Measurements from ENCODE around the gene SPTY2D1. TPM values are rescaled to one million over a fixed set of nuclear protein-coding genes. Genes with fewer than 3 reads are reported as not detected.
"Not testable (repeated sequence)": the region's sequence is repeated elsewhere in the genome, so short reads cannot be mapped to it uniquely, and the experiment has no call there.

The SPTY2D1 gene
- total RNA-seq, 1 experiment from 2014 or later = 23.7 TPM

DNA sequence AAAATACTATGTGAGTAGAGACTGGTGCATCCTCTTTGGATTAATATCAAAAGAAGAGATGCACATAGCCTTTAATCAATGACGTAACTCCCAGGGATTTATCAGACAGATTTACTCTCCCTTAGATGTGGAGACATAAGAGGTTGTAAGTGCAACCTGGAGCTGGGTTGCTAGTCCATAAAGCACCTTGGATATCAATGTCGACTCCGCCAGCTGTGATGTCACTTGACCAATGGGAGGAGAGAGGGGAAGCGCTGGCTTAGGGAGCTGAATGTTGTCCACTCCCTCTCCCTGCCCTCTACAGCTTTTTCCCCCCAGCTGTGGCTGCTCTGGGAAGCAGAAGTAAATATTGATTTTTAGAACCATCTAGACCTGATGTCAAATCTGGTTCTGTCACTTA, 35.6 kb upstream of the SPTY2D1 start:
- Histone ChIP-seq H3F3A (ENCODE audit: insufficient read depth, low read depth) (peaks cover 35% of the 10 kb centered on the region), H3K9me3 (ENCODE audit: insufficient read depth, low read depth) (no peaks in the 10 kb centered on the region), H3K4me2 (peak overlapping the region; percentile 75), H4K20me1 (ENCODE audit: insufficient read depth) (no peaks in the 10 kb centered on the region), H3K36me3 (ENCODE audit: low read depth) (no peaks in the 10 kb centered on the region), H3K4me3 (peak overlapping the region; percentile 24; the same call in 1 of the 2 replicates), H3K9me2 (ENCODE audit: insufficient read depth) (no peaks in the 10 kb centered on the region), H3K4me1 (replicated peaks; ENCODE audit: insufficient read depth) (peaks cover 59% of the 10 kb centered on the region), H3K27ac (peak overlapping the region; percentile 85), H3K27me3 (ENCODE audit: insufficient read depth, low read depth) (no peaks in the 10 kb centered on the region), H3K79me2 (ENCODE audit: low read depth) (no peaks in the 10 kb centered on the region), H2AFZ (peak overlapping the region; percentile 0; the same call in 1 of the 2 replicates)
- ChIA-PET CTCF (no interaction called here), POLR2A (ENCODE audit: unreplicated experiment) (interaction anchor here (0.6 kb wide), 1 partner anchor 248 kb away, joined by 6 read pairs; no protein-coding TSS in a partner anchor)
- intact Hi-C loops (cut with micrococcal nuclease; ENCODE audit: unreplicated experiment) = loop anchor here (2.0 kb wide), 1 partner anchor 35 kb away; the partner anchor contains the start of gene SPTY2D1
- peak in 1 of 2 experiments; percentile 46 for DNase-seq
- BruUV-seq (replicated peaks) = no TSS peak
- TF ChIP-seq CTCF (conservative IDR thresholded peaks at IDR 0.05) = no peak
- no peak for TF ChIP-seq EZH2 (IDR thresholded peaks at IDR 0.05; ENCODE audit: low read depth)

DNA sequence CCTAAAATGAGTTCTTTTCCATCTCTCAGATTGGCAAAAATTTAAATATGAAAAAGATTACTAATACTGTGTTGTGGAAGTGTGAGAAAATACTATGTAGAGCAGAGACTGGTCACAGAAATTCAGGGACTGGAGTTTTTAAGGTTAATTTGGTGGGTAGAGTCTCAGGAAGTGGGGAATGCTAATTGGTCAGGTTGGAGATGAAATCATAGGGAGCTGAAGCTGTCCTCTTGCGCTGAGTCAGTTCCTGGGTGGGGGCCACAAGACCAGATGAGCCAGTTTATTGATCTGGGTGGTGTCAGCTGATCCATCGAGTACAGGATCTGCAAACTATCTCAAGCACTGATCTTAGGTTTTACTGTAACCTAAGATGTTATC, 35.1 kb upstream of the SPTY2D1 start:
- peaks cover 35% of the 10 kb centered on the region for H3F3A ChIP-seq (ENCODE audit: insufficient read depth, low read depth)
- ChIA-PET POLR2A (ENCODE audit: unreplicated experiment) (no interaction called here), CTCF (interaction anchor here (0.6 kb wide), 1 partner anchor 9 kb away, joined by 5 read pairs; no protein-coding TSS in a partner anchor)
- no peaks in the 10 kb centered on the region for H3K9me3 ChIP-seq (ENCODE audit: insufficient read depth, low read depth)
- H2AFZ ChIP-seq = peak overlapping the region; percentile 66
- no peaks in the 10 kb centered on the region for H3K79me2 ChIP-seq (ENCODE audit: low read depth)
- H3K27ac ChIP-seq = peak overlapping the region; percentile 85
- no peaks in the 10 kb centered on the region for H4K20me1 ChIP-seq (ENCODE audit: insufficient read depth)
- H3K4me3 ChIP-seq = peak overlapping the region; percentile 43; the same call in 1 of the 2 replicates
- intact Hi-C loops (cut with micrococcal nuclease; ENCODE audit: unreplicated experiment) = loop anchor here (2.0 kb wide), 1 partner anchor 34 kb away; the partner anchor contains the start of gene SPTY2D1
- H3K36me3 ChIP-seq (ENCODE audit: low read depth) = no peaks in the 10 kb centered on the region
- H3K4me1 ChIP-seq (replicated peaks; ENCODE audit: insufficient read depth) = peaks cover 59% of the 10 kb centered on the region
- no peaks in the 10 kb centered on the region for H3K9me2 ChIP-seq (ENCODE audit: insufficient read depth)
- DNase-seq = peak; percentile 24 to 93
- no peaks in the 10 kb centered on the region for H3K27me3 ChIP-seq (ENCODE audit: insufficient read depth, low read depth)
- H3K4me2 ChIP-seq = peak overlapping the region; percentile 75
- no peak for TF ChIP-seq EZH2 (IDR thresholded peaks at IDR 0.05; ENCODE audit: low read depth)
- no peak for TF ChIP-seq CTCF (conservative IDR thresholded peaks at IDR 0.05)
- BruUV-seq (replicated peaks) = no TSS peak

- Histone ChIP-seq H3K4me3 (no peak overlapping the region), H3K27ac (peak overlapping the region; percentile 85), H3K9me2 (ENCODE audit: insufficient read depth) (no peaks in the 10 kb centered on the region), H3K9me3 (ENCODE audit: insufficient read depth, low read depth) (no peaks in the 10 kb centered on the region), H4K20me1 (ENCODE audit: insufficient read depth) (no peaks in the 10 kb centered on the region), H3K36me3 (ENCODE audit: low read depth) (no peaks in the 10 kb centered on the region), H2AFZ (peak overlapping the region; percentile 66; the same call in 1 of the 2 replicates), H3K4me1 (replicated peaks; ENCODE audit: insufficient read depth) (peaks cover 52% of the 10 kb centered on the region), H3K4me2 (peak overlapping the region; percentile 75), H3K79me2 (ENCODE audit: low read depth) (no peaks in the 10 kb centered on the region), H3K27me3 (ENCODE audit: insufficient read depth, low read depth) (no peaks in the 10 kb centered on the region), H3F3A (ENCODE audit: insufficient read depth, low read depth) (peaks cover 35% of the 10 kb centered on the region)
- no peak for DNase-seq
- CTCF ChIA-PET = interaction anchor here (0.6 kb wide), 2 partner anchors 13 to 296 kb away, joined by 5 to 7 read pairs; no protein-coding TSS in a partner anchor
- no peak for TF ChIP-seq EZH2 (IDR thresholded peaks at IDR 0.05; ENCODE audit: low read depth)
- TF ChIP-seq CTCF (conservative IDR thresholded peaks at IDR 0.05) = no peak
- intact Hi-C loops (cut with micrococcal nuclease; ENCODE audit: unreplicated experiment) = loop anchor here (2.0 kb wide), 1 partner anchor 33 kb away; the partner anchor contains the start of gene SPTY2D1
- no TSS peak for BruUV-seq (replicated peaks)
- POLR2A ChIA-PET (ENCODE audit: unreplicated experiment) = no interaction called here
These were observed 34.0 kb upstream of the SPTY2D1 start for GRCh38 chr11:18668131-18668530.

DNA sequence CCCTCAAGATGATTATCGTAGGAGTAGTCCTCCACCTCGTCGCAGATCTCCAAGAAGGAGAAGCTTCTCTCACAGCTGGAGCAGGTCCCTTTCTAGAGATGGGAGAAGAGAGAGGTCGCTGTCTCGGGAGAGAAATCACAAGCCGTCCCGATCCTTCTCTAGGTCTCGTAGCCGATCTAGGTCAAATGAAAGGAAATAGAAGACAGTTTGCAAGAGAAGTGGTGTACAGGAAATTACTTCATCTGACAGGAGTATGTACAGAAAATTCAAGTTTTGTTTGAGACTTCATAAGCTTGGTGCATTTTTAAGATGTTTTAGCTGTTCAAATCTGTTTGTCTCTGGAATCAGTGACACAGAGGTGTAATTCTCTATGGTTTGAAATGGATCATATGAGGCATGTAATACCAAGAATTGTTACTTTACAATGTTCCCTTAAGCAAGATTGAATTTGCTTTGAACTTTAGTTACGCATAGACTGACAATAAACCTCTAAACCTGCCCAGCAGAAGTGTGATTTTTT, 31.3 kb upstream of the SPTY2D1 start:
- H3K4me2 ChIP-seq; H3K9me3 ChIP-seq (ENCODE audit: insufficient read depth, low read depth); H3K36me3 ChIP-seq (ENCODE audit: low read depth); CTCF ChIA-PET; H3K9me2 ChIP-seq (ENCODE audit: insufficient read depth); H3K79me2 ChIP-seq (ENCODE audit: low read depth); H3K27ac ChIP-seq; intact Hi-C loops (cut with micrococcal nuclease; ENCODE audit: unreplicated experiment); H3K27me3 ChIP-seq (ENCODE audit: insufficient read depth, low read depth); H2AFZ ChIP-seq; H4K20me1 ChIP-seq (ENCODE audit: insufficient read depth); BruUV-seq (replicated peaks); DNase-seq; H3K4me3 ChIP-seq: not testable (repeated sequence)
- POLR2A ChIA-PET (ENCODE audit: unreplicated experiment) = interaction anchor here (0.7 kb wide), 1 partner anchor 662 kb away, joined by 4 read pairs; no protein-coding TSS in a partner anchor
- peaks cover 37% of the 10 kb centered on the region for H3K4me1 ChIP-seq (replicated peaks; ENCODE audit: insufficient read depth)
- H3F3A ChIP-seq (ENCODE audit: insufficient read depth, low read depth) = peaks cover 20% of the 10 kb centered on the region

Measured in PC-9 (cell line).